COR-L47 (cell line): ENCODE data around the gene LKAAEAR1.
A peak's percentile ranks its signal among the peaks of the same experiment; 100 is the strongest.

Source experiments
- DNase-seq: peaks from one replicate; lab custom pipeline; 2025; lab: John Stamatoyannopoulos, UW

Gene LKAAEAR1

DNA sequence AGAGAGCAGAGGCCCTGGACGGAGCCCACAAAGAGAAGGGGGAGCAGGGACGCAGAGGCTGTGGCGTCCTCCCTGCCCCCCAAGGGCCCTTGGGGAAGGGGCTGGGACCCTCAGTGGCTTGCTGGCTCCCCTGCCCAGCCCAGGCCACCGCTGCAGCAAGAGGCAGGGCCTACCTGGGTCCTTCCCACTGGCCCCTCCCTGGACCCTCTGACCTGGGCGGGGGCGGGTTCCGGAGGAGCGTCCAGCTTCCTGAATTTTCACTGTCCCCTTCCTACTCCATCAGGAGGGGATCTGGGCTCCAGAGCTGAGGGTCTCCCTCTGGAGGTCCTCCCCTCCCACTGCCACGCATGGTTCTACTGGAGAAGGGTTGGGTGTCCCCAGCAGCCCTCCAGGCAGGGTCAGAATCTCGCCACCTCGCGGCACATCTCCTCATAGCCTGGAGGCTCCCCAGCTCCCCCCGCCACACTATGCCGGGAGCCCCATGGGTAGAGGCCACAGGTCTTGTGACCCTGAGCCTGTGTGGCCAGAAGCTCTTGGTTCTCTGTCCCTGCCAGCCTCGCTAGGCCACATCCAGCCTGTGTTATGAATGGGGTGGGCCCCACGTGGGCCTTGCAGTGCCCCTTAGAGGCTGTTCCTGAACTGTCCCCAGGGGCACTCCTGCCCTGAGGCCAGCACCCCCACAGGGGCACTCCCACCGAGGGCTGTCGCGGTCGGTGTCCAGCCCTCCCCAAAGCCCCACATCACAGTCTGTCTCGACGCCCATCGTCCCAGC is 33.8 kb downstream of the LKAAEAR1 start:
- DNase-seq, result no peak

DNA sequence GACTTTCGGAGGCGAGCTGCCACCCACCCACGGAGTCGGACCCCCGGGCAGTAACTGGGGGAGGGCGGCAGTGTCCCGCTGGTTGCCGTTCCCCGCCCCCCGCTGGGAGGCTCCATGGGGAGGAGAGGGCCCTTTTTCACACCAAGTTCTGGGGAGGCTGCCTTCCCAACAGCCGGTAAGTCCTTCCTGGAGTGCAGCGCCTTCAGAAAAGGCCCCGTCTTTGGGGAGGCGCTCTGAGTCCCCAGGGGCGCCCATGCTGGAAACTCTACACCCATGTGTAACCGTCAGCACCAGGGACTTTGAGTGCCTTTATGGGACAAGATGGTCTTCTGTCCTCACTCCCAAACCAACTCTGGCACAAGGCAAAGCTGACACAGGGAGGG is 34.3 kb downstream of the LKAAEAR1 start:
- no peak for DNase-seq

DNA sequence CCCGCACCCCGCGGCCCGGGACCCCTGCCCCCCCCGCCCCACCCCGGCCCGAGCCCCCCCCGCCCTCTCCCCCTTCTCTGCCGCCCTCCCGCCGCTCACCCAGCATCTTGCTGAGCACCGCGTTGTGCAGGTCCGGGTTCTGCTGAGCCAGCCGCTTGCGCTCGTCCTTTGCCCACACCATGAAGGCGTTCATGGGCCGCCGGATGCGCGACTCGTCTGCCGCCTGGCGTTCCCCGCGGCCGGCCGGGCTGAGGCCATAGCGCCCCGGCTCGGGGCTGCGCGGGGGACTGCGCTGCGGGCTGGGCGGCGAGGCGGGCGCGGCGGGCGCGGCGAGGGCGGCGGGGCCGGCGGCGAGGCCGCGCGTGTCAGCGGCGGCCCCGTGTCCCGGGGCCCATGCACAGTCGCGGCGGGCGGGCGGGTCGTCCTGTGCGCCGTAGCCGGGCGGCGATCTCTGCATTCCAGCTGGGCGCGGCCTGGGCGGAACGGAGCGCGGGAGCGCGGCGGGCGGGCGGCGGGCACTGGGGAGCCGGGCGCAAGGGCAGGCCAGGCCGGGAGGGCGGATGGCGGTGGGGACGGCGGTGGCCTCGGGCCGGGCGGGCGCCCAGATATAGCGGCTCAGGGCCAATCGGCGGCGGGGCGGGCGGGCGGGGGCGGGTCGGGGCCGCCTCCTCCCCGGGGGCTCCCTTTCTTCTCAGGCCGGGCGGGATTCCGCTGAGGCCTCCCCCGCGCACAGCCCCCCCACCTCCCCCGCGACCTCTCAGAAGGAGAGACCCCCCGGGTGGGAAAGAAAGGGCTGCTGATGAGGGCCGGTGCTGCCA is 34.9 kb downstream of the LKAAEAR1 start, which contains the start of gene SOX18:
Gene SOX18 (minus strand): TSS at position 580 of the 818 bp plus-strand sequence. CDS start 123 bp downstream, at position 457.
- DNase-seq, result no peak

DNA sequence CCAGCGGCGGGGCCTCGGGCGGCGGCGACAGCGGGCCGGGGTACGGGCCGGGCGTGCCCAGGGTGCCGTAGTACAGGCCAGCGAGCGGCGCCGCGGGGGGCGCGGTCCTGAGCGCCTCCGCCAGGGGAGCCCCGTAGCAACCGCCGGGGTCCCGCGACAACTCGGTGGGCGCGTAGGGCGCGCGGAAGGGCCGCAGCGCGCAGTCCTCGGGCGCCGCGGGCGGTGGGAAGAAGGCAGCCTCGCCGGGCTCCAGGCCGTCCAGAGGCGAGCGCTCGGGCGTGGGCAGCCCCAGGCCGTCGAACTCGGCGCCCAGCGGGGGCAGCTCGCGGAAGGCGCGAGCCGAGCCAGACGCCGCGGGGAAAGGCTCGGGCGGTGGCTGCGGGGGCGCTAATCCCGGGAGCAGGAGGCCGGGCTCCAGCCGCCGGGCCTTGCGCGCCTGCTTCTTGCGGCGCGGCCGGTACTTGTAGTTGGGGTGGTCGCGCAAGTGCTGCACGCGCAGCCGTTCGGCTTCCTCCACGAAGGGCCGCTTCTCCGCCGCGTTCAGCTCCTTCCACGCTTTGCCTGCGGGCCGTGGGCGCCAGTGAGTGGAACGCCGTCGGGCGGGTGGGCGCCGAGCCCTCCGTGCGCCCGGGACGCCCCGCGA is 35.7 kb downstream of the LKAAEAR1 start:
- DNase-seq, result no peak

DNA sequence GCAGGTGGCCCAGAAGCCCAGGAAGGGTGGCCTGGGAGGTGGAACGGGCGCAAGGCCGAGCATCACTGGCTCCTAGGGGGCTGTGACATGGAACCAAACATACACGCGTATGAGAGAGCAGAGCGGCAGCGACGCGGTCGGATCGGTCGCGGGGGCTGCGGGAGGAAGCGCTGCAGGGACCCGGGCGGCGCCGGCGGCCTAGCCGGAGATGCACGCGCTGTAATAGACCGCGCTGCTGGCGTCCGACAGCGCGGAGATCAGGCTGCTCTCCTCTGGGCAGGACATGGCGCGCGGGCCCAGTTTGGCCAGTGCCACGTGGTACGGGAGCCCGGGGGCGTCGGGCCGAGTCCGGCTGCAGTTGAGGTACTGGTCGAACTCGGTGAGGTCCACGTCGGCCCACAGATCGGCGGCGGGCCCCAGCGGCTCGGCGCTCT is 36.2 kb downstream of the LKAAEAR1 start:
- DNase-seq, result no peak

DNA sequence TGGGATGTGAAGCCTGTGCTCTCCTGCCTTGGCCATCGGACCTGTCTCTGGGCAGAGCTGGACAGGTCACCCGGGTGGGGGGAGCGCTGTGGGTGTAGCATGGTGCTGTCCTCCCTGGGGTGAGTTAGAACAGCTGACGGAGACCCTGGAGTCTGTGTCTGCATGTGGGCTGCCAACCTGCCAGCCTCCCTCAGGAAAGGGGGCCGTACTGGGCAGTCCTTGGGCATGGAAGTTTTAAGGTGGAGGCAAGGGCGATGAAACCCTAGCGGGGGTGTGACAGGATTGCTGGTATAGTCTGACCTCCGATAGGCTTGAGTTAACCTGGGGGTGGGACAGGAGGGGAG is 37.2 kb downstream of the LKAAEAR1 start:
- no peak for DNase-seq

DNA sequence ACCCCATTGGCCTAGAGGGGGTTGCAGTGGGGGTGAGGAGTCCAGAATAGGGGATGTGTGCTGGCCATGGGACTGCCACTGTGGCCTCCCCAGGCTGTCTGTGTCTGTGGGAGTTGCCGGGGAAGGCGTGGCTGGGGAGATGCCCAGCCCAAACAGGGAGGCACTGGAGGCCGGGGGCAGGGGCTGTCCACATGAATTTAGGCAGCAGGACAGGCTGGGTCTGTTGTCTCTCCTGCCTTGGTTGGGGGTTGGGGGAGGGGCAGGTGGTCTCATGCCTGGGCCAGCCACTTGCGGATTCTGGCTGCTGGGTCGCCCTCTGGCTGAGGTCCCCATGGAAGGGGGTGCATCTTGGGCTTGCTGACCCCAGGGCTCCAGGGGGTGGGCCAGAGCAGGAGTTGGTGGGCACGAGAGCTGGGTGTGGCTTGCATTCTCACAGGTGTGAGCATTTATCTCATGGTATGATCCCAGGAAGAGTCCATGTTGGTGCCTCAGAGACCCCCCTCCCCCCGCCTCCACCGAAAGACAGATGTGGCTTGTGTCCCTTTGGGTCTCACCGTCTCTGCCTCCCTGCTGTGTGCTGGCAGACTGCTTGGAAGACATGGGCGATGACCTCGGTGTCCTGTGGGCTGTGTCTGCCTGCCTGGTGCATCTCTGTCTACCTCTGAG is 38.7 kb downstream of the LKAAEAR1 start:
- DNase-seq, result no peak

DNA sequence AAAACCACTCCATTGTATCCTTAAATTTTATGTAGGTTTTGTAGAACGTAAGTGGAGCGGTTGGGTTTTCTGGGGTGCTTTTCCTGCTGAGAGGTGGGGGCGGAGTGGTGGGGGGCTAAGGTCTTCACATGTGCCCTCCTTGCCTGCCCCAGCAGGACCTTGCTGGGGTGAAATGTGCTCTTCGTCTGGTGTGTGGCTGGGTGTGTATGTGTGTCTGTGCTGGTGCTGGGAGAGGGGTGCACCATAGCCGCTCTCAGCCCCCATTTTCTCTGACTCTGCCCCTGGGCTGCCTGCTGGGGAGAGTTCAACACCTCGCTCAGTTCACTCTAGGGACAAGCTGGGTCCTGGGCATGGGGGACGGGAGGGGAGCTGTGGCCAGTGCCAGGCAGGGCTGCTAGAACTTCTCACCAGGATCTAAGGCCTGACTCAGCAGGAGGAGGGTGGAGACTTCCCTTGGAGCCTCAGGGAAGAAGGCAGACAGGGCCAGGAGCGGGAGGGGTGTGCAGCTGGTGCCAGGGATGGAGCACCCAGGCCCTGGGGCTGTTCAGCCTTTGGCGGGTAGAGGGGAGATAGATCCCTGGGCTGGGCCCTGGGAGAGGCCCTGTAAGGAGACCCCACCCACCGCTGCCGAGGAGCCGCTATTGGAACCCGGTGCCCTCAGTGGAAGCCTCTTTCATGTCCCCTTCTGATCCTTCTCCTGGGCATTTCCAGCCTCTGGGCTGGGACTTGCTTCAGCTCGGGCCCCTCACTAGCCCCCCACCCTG is 39.5 kb downstream of the LKAAEAR1 start:
- peak; percentile 50 for DNase-seq

DNA sequence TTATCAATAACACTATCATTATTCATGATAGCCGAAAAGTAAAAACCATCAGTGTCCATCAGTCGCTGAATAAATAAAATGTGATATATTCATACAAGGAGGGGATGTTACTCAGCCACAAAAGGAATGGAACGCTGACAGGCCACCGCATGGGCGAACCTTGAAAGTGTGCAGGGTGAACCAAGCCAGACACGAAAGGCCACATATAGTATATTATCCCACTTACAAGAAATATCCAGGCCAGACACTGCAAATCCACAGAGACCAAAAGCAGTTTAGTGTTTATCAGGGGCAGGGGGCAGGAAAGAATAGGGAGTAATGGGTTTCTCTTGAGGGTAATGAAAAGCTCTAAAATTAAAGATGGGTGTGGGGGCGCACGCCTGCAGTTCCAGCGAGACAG is 40.4 kb downstream of the LKAAEAR1 start:
- no peak for DNase-seq

DNA sequence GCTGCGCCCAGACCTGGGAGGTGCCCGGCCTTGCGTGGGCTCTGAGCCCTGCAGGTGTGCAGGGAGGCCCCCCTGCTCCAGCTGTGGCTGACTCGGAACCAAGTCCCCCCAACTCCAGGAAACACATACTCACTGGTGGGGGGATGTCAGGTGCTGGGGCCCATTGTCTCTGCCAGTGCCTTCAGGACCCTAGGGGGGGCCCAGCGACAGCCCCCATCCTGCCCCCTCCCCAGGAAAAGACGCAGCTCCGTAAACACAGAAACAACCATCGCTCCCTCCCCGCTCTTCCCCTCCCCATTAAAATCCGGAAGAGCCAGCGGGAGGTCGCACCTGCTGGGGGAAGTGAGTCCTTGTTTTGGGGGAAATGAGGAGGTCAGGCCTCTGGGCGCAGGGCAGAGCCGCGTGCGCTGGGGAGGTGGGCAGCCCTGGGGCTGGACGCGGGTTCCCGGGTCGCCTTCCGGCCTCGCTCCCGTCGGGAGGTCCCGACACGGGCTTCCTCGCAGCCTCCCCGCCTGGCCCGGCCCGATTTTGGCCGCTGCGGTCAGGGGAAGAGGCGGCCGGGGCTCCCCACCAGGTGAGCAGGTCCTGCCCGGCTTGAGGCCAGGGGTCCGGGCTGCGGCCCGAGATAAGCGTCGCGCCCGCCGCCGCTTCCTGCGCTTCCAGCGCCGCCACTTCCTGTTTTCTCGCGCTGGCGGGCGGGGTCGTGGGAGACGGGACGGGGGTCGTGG is 42.0 kb downstream of the LKAAEAR1 start:
- no peak for DNase-seq

DNA sequence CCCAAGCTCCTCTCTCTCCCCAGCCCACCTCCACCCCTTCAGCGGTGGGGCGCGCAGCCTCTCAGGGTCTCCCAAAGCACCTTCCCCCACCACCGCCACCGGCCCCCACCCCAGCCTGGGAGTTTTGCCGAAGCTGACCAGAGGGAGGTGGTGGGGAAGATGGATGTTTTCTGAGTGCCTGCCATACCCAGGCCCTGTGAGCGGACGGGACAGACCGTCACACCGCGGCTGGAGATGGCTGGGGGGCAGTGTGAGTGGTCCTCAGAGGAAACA is 42.5 kb downstream of the LKAAEAR1 start:
- DNase-seq, result no peak

DNA sequence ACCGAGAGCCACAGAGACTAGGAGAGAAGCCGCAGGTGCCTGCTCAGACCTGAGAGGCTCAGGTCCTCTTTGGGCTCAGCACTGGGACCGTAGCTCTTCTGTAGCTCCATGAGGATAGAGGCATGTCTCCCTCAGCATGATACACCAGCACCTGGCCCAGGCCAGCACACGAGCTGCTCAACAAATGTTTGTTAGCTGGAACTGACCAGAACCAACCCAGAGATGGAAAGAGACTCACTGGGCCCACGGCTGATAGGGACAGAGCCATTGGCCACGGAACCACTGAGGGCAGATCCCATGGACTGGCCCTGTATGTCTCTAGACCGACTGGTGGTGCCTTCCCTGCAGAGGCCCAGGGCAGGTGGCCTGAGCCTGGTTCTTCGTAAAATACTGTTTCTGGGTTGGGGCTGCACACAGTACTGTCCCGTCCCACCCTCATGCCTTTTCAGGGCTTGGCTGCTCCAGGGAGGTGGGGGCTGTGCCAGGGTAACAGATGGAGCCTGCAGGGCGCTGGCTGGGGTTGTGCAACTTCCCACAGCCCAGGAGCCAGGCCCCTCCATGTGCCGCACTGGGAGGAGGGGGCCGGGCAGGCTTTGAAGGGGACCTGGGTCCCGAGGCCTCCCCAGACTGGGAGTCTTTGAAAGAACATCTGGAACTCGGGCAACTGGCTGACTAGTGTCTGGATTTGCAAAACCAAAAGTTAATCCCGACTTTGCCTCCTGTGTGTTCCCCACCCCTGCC is 43.0 kb downstream of the LKAAEAR1 start:
- no peak for DNase-seq

DNA sequence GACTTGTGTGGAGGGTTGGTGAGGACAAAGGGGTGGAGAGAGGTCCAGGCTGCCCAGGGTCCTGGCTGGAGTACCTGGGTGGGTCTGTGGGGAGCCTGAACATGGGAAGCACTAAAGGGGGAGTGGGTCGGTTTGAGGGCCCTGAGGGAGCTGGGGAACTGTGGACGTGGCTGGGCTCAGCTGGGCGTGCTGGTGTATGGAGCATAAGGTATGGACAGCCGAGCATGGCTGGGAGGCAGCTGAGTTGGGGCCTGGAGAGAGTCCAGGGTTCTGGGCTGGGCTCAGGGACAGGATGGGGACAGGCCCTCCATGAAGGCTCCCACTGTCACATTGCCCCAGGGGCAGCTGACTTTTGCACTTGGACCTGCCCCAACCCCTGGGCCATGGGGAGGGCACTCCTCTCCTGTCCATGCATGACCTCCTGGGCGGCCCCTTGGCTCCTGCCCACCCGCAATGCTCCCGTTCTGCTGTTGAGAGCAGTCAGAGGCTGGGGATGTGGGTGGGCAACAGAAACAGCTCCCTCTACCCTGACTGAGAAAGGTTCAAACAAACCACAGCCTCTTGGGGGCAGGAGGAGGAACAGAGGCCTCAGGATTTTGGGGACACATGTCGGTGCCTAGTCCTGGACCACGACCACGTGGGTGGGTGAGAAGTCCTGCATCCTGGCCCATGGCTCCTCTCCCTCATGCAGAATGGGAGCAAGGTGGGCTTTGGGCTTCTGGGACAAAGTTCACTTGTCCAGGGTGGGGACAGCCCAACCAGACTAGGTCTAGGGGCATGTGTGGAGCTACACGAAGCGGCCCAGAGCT is 43.8 kb downstream of the LKAAEAR1 start:
- no peak for DNase-seq

DNA sequence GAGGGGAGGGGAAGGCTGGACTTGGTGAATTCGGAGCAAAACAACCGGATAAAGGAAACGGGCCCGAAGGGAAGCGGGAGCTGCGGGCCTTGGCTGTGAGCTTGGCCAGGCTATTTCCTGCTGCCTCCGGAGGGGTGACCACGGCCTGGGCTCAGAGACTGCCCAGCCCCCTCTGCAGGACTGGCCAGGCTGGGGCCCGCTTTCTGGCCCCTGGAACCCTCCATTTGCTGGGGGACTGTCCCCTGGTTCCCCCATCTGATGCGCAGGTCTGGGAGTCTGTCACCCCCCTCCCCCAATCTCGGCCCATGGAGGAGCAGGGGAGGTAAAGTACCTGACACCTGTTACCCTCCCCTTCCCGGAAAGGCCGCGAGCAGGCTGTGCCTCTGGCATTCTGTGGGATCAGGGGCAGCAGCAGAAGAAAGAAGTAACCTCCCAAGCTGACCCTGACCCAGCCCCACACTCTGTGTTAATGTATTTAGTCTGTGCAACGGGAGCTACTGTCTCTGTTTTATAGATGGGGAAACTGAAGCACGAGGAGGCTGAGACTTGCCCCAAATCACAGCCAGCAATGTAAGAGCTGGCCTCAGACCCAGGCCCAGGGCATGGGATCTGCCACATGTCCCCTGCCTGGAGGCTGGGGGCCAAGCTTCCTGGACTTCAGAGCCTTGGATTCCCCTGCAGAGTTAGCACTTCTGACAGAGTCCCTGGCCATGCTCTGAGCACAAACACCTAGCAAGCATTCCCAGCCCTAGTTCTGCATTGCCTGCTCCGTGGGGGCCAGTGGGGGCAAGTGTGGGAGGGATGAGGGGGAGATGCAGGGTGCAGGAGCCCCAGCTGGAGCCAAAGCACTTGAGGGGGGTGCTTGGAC is 44.7 kb downstream of the LKAAEAR1 start:
- DNase-seq, result no peak

DNA sequence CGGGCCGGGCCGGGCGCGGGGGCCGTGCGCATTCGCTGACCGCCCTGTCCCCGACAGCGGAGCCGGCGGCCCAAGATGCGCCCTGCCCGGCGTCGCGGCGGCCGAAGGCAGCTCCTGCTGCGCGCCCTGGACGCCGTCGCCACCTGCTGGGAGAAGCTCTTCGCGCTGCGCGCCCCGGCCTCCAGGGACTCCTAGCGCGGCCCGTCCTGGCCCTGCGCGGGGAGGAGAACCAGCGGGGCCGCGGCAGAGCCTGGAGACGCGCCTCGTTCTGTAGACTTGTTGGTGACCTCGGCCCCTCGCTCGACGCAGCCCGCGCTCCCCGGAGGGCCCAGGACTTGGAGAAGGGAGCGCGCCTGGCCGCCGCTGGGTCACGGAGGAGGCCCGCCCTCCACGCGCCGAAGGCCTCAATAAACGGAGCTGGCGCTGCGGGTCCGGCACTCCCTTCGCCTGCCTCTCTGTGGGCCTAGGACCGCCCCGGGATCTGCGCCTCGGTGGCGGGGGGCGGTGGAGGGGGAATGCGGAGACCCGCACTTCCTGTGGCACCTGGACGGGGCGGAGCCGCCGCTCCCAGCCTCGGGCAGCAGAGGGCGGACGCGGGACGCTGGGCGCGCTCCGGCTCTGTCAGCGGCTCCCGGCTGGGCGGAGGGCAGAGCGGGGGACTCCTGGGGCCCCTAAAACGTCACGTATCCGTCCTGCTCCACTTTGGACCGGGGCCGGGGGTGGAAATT is 45.5 kb downstream of the LKAAEAR1 start:
- peak; percentile 64 for DNase-seq

DNA sequence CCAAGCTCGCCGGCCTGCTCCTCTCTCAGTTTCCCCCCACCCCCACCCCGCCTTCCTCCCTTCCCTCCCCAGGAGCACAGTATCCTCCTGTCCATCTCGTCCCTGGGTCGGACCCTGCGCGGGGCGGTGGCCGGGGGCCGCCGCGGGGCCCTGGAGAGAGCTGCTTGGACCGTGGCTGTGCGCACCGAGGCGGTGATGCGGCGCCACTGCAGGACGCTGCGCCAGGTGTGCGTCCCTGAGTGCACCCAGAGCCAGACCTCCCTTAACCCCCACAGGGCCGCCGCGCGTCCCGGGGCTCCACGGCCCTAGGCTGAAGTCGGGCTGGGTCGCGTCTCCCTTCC is 46.0 kb downstream of the LKAAEAR1 start:
- no peak for DNase-seq

DNA sequence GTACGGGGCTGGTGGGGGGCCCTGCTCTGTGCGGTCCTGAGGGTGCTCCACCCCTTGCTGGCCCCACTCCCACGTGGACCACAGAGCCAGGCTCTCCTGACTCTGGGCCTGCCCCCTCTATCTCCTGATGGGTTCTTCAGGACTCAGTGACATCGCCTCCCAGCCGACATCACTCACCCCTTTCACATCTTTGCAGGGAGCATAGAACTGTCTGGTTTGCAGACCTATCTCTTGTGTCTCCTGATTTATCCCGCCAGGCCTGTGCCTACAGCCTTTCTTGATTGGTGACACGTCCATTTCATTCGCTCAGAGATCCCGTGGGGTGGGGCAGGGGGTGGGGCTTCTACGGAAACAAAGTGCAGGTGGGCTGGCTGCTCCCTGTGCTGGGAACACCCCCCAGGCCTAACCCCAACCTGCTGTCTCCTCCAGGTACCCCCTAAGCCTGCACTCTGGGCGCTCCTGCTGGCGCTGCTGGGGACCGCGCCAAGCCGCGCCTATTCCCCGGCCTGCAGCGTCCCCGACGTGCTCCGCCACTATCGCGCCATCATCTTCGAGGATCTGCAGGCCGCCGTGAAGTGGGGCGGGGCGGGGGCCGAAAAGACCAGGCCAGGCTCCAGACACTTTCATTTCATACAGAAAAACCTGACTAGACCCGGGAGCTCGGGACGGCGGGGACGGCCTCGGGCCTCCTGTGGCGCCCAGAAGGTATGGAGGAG is 46.5 kb downstream of the LKAAEAR1 start:
- peak; percentile 54 for DNase-seq

DNA sequence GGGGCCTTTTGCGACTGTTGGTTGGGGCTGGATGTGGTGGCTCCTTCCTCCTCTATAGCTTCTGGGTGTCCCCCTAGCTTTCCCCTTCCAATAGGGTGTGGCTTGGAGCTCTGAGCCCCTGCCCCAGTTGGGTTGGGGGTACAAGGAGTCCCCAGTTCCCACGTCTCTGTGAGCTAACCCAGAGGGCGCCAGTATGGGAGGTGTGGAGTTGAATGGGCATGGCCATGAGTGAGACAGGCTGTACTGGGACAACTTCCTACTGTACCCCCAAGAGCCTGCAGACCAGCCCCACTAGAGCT is 47.0 kb downstream of the LKAAEAR1 start:
- no peak for DNase-seq
